Thyroid gland (tissue), 4 donors: Measurements from ENCODE around the gene CENPF. TPM values are rescaled to one million over a fixed set of nuclear protein-coding genes. Genes with fewer than 3 reads are reported as not detected.

Experiments used
- DNase-seq, 2 donors: peaks; one replicate each; pipeline ENCODE4 v3.0.0-alpha.2; 2019
- H3K27ac ChIP-seq, 3 donors: fragments of 200-600 bp; sonication (generic); 1 replicate in 2 of 3; 2 replicates in 1 of 3; pipeline ENCODE4 v1.5.1; 2016 to 2019; ENCODE audit warnings: mild to moderate bottlenecking in 1 of 3, moderate library complexity in 1 of 3
- H3K27me3 ChIP-seq: fragments of 200-600 bp; sonication (generic); one replicate; pipeline ENCODE4 v1.5.1; 2019
- H3K36me3 ChIP-seq, 2 donors: fragments of 200-600 bp; sonication (generic); one replicate each; pipeline ENCODE4 v1.5.1; 2016 to 2019
- H3K4me1 ChIP-seq, 2 donors: fragments of 200-600 bp; sonication (generic); one replicate each; pipeline ENCODE4 v1.5.1; 2017 to 2019
- H3K4me3 ChIP-seq, 3 donors: fragments of 200-600 bp; sonication (generic); replicated peaks in 1 of 3; 1 replicate in 2 of 3; 2 replicates in 1 of 3; pipeline ENCODE4 v1.5.1; 2016; ENCODE audit warnings: mild to moderate bottlenecking in 1 of 3
- H3K9me3 ChIP-seq: fragments of 200-600 bp; sonication (generic); one replicate; pipeline ENCODE4 v1.5.1; 2017
- POLR2A ChIP-seq, 2 donors: fragments of 450-650 bp; IDR thresholded peaks; one replicate each; pipeline ENCODE4 v1.6.1; 2017; ENCODE audit warnings: antibody characterized with exemption in 2 of 2, mild to moderate bottlenecking in 2 of 2, moderate library complexity in 1 of 2
- WGBS, 2 donors: methylation state at CpG; one replicate each; pipeline ENCODE4 v1.1.5; 2017; 5-methylcytosine and 5-hydroxymethylcytosine counted together
- intact Hi-C: fragments of 100-400 bp; cut with DNase I; formaldehyde crosslinking; loops from one replicate; pipeline ENCODE4 v1.15.1; 2023
- total RNA-seq, 4 donors: library from RNA; depleted of rRNA; stranded (reverse); fragments of >200 nt; gene quantifications; one replicate each; pipeline ENCODE4 v1.2.3, GENCODE V29; 2016
- TF ChIP-seq, protein P1 (sequence below), 6 experiments: fragments of 200-600 bp in 3 of 6; fragments of 450-650 bp in 3 of 6; sonication (generic) in 3 of 6; IDR thresholded peaks; one replicate each; pipeline ENCODE4 v1.5.1; 2016 to 2019; ENCODE audit warnings: antibody characterized with exemption in 6 of 6, mild to moderate bottlenecking in 2 of 6, inconsistent platforms in 1 of 6, moderate library complexity in 1 of 6

Gene CENPF
- total RNA-seq, 4 donors from 2014 or later = 0.27 to 1.0 (median 0.55) TPM

DNA sequence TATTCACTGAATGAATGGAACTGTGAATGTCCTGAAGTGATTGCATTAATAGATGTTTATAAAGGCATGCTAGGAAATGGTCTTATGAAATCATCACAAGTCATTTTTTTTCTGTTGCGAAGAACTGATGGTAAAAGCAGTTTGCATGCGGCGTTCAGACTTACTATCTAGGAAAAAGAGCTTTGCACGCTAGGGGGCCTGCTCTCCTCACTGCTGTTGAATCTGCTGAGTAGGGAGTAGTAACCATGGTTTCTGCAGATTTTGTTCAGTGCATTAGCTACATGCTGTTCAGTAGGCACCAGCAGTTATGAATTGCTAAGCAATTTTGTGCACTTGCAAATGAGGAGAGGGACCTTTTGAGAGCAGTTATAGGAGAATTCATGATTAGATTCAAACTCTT lies 57.9 kb downstream of the CENPF start:
- 65 to 66% methylated on average over 4 of the region's 4 CpGs for WGBS, 2 donors
- TF ChIP-seq, protein P1, sequence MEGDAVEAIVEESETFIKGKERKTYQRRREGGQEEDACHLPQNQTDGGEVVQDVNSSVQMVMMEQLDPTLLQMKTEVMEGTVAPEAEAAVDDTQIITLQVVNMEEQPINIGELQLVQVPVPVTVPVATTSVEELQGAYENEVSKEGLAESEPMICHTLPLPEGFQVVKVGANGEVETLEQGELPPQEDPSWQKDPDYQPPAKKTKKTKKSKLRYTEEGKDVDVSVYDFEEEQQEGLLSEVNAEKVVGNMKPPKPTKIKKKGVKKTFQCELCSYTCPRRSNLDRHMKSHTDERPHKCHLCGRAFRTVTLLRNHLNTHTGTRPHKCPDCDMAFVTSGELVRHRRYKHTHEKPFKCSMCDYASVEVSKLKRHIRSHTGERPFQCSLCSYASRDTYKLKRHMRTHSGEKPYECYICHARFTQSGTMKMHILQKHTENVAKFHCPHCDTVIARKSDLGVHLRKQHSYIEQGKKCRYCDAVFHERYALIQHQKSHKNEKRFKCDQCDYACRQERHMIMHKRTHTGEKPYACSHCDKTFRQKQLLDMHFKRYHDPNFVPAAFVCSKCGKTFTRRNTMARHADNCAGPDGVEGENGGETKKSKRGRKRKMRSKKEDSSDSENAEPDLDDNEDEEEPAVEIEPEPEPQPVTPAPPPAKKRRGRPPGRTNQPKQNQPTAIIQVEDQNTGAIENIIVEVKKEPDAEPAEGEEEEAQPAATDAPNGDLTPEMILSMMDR (IDR thresholded peaks at IDR 0.05) = peak in 5 of 6 experiments; percentile 12 to 80 (median 74)
- TF ChIP-seq POLR2A (IDR thresholded peaks at IDR 0.05) = no peak
- H3K4me3 ChIP-seq = no peak overlapping the region
- peak; percentile 71 to 75 for DNase-seq
- no peak overlapping the region for H3K27ac ChIP-seq
- H3K9me3 ChIP-seq = no peaks in the 10 kb centered on the region
- peaks cover 0 to 5% of the 10 kb centered on the region in 2 donors for H3K4me1 ChIP-seq
- intact Hi-C loops = no loop called here
- no peaks in the 10 kb centered on the region for H3K27me3 ChIP-seq
- no peaks in the 10 kb centered on the region for H3K36me3 ChIP-seq

GRCh38 chr1:214662223-214662785 lies 59.3 kb downstream of the CENPF start:
- no peaks in the 10 kb centered on the region for H3K36me3 ChIP-seq
- WGBS, 2 donors = 89 to 95% methylated on average over 3 of the region's 3 CpGs
- TF ChIP-seq, protein P1 (IDR thresholded peaks at IDR 0.05) = no peak
- no peak for TF ChIP-seq POLR2A (IDR thresholded peaks at IDR 0.05)
- H3K27ac ChIP-seq = no peak overlapping the region
- DNase-seq = no peak
- no peak overlapping the region for H3K4me3 ChIP-seq
- H3K9me3 ChIP-seq = no peaks in the 10 kb centered on the region
- H3K4me1 ChIP-seq = peaks cover 10 to 12% of the 10 kb centered on the region in 2 donors
- no peaks in the 10 kb centered on the region for H3K27me3 ChIP-seq
- intact Hi-C loops = no loop called here

GRCh38 chr1:214664651-214665433 lies 61.8 kb downstream of the CENPF start:
- intact Hi-C loops = no loop called here
- H3K9me3 ChIP-seq = no peaks in the 10 kb centered on the region
- H3K4me3 ChIP-seq = no peak overlapping the region

GRCh38 chr1:214665606-214666110 lies 62.7 kb downstream of the CENPF start:
- intact Hi-C loops = no loop called here
- 44 to 62% methylated on average over 4 of the region's 4 CpGs for WGBS, 2 donors
- DNase-seq = no peak
- H3K36me3 ChIP-seq = no peaks in the 10 kb centered on the region
- TF ChIP-seq, protein P1 (IDR thresholded peaks at IDR 0.05) = no peak
- TF ChIP-seq POLR2A (IDR thresholded peaks at IDR 0.05) = no peak
- no peak overlapping the region for H3K4me3 ChIP-seq
- H3K27me3 ChIP-seq = no peaks in the 10 kb centered on the region
- H3K4me1 ChIP-seq = peaks cover 10 to 12% of the 10 kb centered on the region in 2 donors
- H3K27ac ChIP-seq = no peak overlapping the region
- no peaks in the 10 kb centered on the region for H3K9me3 ChIP-seq

More at GRCh38 chr1:214664651-214665433, 61.8 kb downstream of the CENPF start:
- DNase-seq = no peak
- no peak for TF ChIP-seq POLR2A (IDR thresholded peaks at IDR 0.05)
- H3K27ac ChIP-seq = no peak overlapping the region
- no peaks in the 10 kb centered on the region for H3K36me3 ChIP-seq
- H3K4me1 ChIP-seq = peaks cover 10 to 12% of the 10 kb centered on the region in 2 donors
- H3K27me3 ChIP-seq = no peaks in the 10 kb centered on the region
- WGBS, 2 donors = 95 to 97% methylated on average over 8 of the region's 8 CpGs

DNA sequence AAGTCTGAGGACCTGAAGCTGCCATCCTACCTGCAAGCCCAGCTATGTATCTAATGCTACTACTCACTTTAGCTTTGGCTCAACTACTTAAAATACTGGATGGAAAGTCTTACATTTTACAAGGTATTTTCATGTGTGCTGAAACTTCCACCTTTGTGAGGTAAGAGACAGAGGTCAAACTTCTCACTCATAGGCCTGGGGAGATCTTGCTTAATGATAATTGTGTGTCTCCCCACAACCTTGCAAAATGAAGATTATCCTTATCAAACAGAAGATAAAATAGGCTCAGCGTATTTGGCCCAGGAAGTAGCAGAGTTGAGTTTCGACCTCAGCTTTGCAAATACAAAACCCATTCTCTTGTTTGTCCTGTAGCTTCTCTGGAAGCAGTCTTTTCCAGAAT lies 63.7 kb downstream of the CENPF start:
- no peaks in the 10 kb centered on the region for H3K27me3 ChIP-seq
- no peak overlapping the region for H3K27ac ChIP-seq
- no peak overlapping the region for H3K4me3 ChIP-seq
- intact Hi-C loops = no loop called here
- H3K9me3 ChIP-seq = no peaks in the 10 kb centered on the region
- DNase-seq = no peak
- WGBS, 2 donors = 94 to 98% methylated on average over 2 of the region's 2 CpGs
- peaks cover 10 to 12% of the 10 kb centered on the region in 2 donors for H3K4me1 ChIP-seq
- no peaks in the 10 kb centered on the region for H3K36me3 ChIP-seq
- no peak for TF ChIP-seq POLR2A (IDR thresholded peaks at IDR 0.05)
- TF ChIP-seq, protein P1 (IDR thresholded peaks at IDR 0.05) = no peak
